Measurements from ENCODE around the gene MFF.

DNA sequence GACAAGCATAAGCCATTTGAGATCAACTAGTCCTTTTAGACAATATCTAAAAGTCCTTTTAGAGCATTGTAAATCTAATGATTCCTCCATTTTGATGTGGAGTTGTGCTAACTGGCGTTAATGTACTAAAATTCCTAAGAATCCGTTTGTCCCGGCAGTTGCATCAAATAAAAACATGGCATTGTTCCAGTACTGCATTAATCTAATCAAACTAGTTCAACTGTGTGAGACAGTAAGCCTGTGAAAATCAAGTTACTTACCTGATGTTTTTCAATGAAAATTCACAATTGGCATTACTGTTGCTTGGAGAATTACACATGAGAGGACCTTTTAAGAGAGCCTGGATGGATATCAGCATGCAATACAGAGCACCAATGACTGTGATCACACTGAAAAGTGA lies 40.8 kb downstream of the MFF start:
- TF ChIP-seq ZNF274 (IDR thresholded peaks at IDR 0.05; ENCODE audit: low read depth, low read length) = no peak
- no peak for TF ChIP-seq YY1 (IDR thresholded peaks at IDR 0.05; ENCODE audit: insufficient read depth, insufficient read length)
- no peak for TF ChIP-seq SUZ12 (IDR thresholded peaks at IDR 0.05; ENCODE audit: extremely low read depth, insufficient read depth, insufficient read length)
